Lung microvascular endothelial cell (primary cell): ENCODE results near the gene PLCD4. TPM values are rescaled to one million over a fixed set of nuclear protein-coding genes. Genes with fewer than 3 reads are reported as not detected.
A peak's percentile ranks its signal among the peaks of the same experiment; 100 is the strongest.

Source experiments
- DNase-seq, 2 donors: peaks; one replicate each; pipeline versions ENCODE4 v3.0.0 to v3.0.0-alpha.2; 2010; ENCODE audit warnings: low read depth in 2 of 2
- total RNA-seq: library from RNA; depleted of rRNA; stranded (reverse); fragments of >200 nt; gene quantifications from 2 replicates; pipeline ENCODE4 v1.2.1, GENCODE V29; 2014

The PLCD4 gene
- total RNA-seq, 1 donor from 2014 or later, result 0.40 TPM

DNA sequence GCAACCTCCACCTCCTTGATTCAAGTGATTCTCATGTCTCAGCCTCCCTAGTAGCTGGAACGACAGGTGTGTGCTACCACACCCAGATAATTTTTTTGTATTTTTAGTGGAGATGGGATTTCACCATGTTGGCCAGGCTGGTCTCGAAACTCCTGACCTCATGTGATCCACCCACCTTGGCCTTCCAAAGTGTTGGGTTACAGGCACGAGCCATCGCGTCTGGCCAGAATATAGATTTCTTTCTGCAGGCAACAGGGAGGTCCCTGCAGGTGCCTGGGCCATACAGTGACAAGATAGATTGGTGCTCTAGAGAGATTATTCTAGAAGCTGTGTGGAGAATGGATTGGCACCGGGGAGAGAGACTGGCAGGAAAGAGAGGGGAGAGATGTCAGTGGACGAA, 13.3 kb downstream of the PLCD4 start:
- no peak for DNase-seq

DNA sequence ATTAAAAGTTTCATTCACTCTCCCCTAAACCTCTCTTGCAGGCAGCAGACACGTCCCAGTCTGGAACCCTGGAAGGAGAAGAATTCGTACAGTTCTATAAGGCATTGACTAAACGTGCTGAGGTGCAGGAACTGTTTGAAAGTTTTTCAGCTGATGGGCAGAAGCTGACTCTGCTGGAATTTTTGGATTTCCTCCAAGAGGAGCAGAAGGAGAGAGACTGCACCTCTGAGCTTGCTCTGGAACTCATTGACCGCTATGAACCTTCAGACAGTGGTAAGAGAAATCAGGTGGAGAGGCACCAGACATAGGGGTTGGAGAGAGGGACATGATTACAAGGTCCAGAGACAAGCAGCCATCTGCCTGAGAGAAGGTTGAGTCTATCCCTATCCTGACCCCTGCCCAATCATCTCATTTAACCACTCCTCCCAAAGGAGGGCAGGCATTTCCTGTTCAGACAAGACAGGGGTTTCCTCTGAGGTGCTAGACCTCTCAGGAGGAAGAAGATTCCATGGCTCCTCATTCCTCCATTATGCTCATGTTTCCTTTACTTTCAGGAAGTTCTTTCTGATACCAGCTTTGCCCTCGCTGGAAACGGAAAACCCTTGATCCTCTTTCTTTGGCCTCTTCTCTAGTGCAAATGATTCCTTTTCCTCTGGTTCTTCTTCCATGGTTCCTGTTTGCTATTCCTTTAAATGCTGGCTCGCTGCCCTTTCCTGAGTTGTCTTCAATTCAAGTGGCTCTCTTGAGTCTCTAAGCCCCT, 15.1 kb downstream of the PLCD4 start:
- DNase-seq, result peak in 1 of 2 donors; percentile 17

DNA sequence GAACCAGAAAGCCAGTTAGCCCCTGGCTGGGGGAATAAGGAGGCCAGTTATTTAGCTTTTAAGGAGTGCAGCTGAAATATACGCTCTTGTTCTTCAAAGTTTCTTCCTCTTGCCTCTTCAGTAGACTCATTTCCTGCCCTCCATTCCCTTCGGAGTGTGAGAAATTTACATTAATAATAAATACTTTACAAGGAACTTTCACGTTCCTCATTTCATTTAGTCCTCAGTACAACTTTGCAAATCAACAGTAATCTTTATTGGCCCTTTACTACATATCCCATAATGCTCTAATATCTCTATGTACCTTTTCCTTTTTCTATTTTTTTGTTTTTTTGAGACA, 15.6 kb downstream of the PLCD4 start:
- DNase-seq, result peak in 1 of 2 donors; percentile 26

DNA sequence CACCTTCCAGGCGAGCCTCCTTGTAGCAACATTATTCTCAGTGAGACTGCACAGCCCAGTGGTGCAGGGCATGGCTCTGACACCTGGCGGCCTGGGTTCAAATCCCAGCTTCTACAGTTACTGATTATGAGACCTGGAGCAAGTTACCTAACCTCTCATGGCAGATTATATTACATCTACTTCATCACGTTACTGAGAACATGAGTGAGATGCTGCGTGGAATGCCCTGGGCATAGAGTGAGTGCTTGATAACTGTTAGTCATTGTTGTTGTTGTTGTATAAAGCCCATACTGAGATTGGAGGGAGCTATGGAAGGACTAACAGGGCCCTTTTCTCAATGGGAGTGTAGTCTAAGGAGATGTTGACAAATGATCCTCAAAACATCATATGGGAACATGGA, 18.7 kb downstream of the PLCD4 start:
- no peak for DNase-seq

DNA sequence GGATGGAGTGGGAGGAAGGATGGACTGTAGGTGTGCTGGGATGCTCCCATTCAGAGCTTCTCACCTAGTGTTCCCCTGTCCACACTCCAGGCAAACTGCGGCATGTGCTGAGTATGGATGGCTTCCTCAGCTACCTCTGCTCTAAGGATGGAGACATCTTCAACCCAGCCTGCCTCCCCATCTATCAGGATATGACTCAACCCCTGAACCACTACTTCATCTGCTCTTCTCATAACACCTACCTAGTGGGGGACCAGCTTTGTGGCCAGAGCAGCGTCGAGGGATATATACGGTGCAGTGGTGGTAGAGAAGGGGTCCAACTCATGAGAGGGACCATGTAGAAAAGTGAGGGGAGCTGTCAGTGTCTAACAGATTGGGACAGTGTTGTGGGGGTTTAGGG, 20.2 kb downstream of the PLCD4 start:
- DNase-seq, result peak in 1 of 2 donors; percentile 18

DNA sequence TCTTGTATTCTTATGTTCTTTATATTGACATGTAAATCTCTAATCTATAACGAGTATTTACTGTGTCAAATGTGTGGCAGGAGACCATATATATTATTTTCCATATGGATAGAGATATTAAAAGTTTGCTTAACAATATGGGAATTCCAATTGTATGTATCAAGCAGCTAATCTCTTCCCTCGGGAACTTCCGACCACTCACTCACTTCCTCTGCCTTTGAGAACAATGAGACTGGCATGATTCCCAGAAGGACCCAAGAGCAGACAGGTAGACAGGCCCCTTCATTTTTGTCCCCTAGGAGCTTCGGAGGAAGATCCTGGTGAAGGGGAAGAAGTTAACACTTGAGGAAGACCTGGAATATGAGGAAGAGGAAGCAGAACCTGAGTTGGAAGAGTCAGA, 24.1 kb downstream of the PLCD4 start:
- DNase-seq, result peak; percentile 70 to 95

DNA sequence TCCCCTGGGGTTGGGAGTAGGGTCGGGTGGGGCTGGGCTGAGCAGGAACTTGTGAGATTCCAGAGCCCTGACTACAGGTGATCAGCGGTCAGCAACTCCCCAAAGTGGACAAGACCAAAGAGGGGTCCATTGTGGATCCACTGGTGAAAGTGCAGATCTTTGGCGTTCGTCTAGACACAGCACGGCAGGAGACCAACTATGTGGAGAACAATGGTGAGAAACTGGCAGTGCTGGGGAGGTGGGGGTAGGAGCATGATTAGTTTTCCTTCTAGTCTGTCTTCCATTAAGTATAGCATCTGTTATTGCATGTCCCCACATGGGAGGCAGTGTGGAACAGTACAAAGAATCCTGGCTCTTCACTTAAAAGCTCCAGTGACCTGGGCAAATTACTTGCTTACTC, 28.0 kb downstream of the PLCD4 start:
- no peak for DNase-seq

DNA sequence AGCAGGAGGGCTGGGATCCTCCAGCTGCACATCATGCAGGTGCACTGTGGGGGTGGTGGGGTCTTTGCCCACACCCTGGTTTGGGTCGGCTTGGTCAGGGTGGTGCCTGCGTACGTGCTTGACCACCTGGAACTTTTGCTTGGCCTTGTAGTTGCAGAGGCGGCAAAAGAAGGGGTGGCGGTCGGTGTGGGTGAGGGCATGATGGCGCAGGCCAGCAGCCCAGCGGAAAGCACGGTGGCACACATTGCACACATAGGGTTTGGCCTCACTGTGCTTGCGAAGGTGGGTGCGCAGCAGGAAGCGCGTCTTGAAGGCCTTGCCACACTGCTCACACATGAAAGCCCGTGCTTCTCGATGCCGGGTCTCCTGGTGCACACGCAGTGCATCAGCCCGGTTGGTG, 30.7 kb downstream of the PLCD4 start:
- no peak for DNase-seq

DNA sequence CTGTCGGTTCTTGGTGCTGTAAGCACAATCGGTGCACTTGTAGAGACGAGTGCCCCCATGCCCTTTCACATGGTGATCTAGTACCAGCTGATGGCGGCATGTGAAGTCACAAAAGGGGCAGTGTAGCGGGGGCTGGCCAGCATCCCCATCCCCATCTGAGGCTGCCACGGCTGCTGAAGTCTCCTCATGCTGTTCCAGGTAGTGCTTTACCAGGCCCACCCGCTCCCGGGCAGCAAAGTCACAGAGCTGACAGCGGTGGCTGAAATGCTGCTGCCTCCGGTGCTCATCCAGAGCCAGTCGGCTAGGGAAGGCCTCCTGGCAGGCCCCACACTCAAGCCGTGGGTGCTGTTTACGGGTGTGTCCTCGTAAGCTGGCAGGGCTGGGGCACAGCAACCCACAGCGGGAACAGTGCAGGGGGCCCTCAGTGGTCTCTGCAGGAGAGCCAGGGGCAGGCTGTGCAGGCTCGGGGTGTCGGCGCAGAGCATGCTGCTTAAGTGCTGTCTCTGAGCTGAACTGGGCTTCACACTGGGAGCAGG, 34.5 kb downstream of the PLCD4 start:
- no peak for DNase-seq

DNA sequence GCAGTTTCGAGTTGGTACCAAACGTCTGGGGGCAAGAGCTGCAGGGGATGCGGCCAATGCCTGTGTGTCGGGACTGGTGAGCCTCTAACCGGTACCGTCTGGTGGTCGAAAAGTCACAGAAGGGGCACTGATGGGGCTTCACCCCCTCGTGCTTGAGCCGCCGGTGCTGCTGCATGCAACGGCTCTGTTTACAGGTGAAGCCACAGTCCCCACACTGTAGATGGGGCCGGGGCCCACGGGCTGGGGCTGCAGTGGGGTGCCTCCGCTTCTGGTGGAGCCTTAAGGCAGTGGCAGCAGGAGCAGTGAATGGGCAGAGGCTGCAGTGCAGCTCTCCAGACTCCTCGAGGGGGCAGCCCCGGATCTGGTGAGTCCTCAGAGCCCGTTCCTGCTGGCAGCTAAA, 35.1 kb downstream of the PLCD4 start:
- DNase-seq, result no peak

DNA sequence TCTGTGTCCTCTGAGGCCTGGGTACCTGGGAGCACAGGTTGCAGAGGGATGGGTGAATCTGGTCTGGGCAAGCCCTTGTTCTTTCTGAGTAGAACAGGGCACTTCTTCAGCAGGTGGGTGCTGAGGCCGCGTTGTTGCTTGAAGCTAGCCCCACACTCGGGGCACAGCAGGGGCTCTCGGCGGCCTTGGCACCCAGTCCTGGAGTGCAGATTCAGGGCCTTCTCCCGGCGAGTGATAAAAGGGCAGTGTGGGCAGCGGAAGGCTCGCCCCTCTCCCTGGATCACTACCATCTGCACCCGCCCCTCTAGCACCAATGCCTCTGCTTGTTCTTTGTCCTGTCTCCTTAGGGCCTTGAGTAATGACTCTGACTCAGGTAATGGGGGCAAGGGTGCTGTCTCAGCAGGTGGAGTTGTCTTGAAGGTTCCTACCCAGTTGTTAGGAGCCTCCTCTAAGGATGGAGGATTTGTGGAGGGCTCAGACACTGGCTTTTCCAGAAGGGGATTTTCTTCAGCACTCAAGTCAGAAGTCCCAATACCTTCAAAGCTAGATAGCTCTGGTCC, 36.1 kb downstream of the PLCD4 start:
- no peak for DNase-seq

DNA sequence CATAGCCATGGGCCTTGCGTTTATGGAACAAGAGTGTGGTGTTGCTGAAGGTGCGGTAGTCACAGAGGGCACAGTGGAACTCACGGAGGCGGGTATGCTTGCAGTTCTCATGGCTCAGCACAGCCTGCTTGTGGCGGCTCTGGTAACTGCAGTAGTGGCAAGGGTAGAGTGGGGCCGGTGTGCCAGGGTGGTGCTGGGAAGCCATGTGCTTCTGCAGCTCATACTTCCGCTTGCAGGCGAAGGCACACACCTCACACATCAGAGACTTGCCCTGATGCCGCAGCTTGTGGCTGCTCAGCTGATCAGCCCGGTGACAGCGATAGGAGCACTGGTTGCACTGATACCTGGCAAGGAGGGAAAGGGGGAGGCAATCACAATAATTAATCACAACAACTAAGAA, 37.0 kb downstream of the PLCD4 start:
- peak in 1 of 2 donors; percentile 19 for DNase-seq

DNA sequence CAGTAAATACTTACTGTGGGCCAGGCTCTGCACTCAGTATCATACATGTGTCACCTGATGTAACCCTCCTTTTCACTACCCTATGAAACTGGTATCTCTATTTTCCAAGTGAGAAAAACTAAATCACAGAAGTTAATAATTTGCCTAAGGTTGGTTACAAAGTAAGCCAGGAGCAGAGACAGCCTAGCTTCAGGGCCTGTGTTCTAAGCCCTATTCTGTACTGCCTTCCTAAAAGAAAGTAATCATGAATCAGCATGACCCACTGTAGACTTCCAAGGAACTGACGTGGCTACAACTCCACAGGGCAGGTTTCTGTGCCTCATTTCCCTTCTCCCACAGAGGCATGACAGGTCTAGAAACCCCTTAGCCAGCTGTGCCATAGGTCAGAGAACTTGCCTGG, 37.4 kb downstream of the PLCD4 start:
- DNase-seq, result peak in 1 of 2 donors; percentile 91

DNA sequence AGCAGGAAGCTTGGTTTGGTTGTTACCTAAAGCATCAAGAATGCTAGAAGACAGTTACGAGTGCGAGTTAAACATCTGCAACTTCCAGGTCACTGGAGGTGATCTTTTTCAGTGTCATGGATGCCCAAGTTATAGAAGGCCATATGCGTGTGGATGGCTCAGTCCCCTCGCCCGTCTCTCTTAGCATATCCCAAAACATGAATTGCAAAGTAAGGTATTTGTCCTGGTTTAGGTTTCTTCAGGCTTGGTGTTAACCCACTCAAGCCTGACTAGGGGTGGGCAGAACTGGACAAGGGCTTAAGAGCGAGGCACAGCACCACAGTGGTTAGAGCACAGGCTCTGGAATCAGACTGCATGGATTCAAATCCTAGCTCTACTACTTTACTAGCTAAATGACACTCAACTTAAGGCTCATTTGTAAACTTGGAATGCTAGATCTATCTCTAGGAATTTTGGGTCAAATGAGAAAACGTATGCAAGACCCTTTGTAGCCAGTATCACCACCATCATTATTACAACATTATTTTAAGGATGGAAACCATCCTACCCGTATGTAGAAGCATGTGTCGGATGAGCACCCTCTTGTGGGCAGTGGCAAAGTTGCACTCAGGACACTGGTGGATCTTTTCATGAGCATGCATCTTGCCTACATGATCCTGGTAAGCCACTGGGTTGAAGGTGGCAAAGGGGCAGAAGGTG, 40.5 kb downstream of the PLCD4 start:
- peak; percentile 80 to 82 for DNase-seq

DNA sequence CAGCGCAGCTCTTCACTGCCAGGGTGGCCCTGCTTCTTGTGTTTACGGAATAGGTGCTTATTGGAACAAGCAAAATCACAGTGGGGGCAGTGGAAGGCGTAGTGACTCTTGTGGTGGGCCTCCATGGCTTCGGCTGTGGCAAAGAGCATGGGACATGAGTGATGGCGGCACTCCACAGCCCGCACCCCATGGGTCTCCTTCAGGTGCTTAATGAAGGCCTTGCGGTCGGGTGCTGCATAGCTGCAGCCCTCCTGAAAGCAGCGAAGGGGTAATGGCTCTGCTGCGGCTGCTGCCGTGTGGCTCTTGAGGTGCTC, 41.0 kb downstream of the PLCD4 start:
- DNase-seq, result no peak

DNA sequence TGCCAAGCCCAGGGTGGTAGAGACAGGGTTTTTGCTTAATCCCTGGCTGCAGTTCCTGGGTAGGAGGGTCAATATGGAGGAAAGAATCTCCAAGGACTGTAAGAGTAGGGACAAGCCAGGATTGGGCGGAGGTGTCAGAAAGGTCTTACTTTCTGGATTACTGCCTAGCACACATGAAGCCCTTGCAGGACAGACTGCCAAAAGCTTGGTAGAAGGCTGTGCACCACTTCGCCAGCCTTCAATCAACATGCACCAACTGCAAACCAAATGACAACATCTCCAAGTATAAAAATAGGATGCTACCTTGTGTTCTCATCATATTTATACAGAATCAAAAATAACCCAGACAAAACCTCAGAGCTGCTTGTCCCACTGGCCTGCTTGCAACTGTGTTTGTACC, 48.1 kb downstream of the PLCD4 start:
- DNase-seq, result no peak

DNA sequence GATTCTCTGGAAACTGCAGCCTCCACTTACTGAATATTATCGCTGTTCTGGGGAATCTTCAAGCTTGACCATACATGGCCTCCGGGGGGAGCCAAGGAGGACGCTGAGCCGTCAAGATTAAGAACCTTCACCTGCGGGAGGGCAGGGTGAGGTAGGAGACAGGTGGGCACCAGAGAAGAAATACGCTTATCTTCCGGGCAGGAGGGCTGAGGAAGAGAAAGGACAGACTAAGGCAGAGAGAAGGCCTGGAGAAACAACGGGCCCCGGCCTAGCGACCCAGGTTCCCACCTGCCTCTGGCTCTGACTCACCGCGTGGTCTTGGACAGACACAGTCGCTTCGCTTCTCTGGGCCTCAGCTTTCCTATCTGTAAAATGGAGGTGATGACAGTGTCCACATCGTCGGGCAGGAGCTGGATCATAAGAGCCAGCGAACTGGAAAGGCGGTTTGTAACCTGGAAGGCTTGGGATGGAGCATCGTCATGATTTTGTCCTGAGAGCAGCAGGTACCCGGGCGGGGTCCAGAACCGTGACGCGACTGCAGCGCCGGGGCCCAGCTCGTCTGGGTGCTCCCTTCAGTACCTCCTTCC, 51.1 kb downstream of the PLCD4 start:
- peak in 1 of 2 donors; percentile 54 for DNase-seq

DNA sequence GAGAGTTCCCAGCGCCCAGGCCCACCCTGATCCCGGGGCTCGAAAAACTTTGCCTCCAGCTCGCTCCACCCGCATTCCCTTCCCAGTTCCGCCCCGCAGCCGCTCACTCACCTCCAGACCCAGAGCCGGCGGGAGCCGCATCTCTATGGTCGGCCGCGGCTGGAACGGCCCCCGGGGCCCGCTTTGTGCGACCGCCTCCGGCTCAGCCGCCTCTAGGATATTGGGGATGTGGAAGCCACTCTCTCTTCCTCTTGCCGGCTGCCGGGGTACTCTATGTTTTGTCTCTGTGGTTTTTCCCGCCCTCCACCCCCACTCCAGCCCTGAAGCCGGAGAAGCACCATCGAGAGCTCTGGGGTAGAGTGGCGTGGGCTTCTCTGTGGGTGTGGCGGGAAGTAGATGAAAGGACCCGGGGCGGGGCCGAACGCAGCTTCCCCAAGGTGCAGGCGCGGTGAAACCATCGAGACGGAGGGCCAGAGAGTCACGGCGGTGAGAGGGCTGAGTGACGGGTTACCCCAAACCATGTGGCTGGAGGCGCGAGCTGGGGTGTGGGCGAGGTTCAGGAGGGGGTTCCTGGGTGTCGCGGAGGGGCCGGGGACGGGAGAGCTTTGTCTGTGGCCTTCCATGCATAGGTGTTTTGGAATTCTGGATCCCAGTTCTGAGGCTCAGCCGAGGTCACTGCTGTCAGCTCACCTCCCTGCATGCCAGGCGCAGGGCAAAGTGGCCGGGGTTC, 51.7 kb downstream of the PLCD4 start, which contains the start of the genes BCS1L and ZNF142:
TSS of gene BCS1L (plus strand) at position 426 of the 730 bp plus-strand sequence. CDS start 1,305 bp downstream, outside the sequence.
TSS of gene ZNF142 (minus strand) at position 366 of the 730 bp plus-strand sequence. CDS start 3,194 bp downstream, outside the sequence.
- peak; percentile 85 to 89 for DNase-seq

DNA sequence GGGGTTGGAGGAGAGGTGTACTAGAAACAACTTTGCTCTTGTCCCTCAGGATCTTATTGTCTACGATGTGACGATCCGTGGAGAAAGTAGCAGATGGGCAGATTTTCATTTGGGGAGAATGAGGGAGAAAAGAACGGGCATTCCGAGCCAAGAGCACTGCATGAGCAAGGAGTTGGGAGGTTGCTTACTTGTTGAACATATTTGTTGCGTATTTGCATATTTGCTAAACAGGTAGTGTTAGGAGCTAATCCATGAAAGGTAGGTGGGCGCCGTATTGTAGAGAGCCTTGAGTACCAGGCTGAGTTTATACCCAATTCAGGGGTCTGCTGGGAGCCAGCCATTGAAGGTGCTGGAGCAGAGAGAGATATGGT, 52.3 kb downstream of the PLCD4 start:
- DNase-seq, result no peak

DNA sequence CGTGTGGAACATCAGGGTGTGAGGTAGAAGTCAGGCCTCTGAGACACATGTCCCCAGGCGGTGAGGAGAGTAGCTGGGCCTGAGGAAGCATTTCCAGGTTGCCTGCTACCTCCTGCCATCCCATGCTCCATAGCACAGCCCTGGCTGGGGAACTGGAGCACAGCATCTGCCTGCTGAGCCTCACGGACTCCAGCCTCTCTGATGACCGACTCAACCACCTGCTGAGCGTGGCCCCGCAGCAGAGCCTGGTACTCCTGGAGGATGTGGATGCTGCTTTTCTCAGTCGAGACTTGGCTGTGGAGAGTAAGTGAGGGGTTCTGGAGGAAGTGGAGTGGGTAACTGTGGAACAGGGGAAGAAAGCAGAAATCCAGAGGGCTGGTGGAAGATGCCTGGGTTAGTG, 54.7 kb downstream of the PLCD4 start:
- DNase-seq, result no peak

DNA sequence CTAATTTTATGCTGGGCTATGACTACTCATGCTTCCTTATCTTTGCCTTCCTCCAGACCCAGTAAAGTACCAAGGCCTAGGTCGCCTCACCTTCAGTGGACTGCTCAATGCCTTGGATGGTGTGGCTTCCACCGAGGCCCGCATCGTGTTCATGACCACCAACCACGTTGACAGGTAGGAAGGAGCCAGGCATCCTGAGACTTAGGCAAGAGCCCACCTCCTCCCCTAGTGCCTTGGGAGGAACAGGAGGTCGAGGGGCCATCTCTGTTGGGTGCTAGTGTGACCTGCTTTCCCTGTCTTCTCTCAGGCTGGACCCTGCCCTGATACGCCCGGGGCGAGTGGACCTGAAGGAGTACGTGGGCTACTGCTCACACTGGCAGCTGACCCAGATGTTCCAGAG, 55.1 kb downstream of the PLCD4 start:
- DNase-seq, result no peak

DNA sequence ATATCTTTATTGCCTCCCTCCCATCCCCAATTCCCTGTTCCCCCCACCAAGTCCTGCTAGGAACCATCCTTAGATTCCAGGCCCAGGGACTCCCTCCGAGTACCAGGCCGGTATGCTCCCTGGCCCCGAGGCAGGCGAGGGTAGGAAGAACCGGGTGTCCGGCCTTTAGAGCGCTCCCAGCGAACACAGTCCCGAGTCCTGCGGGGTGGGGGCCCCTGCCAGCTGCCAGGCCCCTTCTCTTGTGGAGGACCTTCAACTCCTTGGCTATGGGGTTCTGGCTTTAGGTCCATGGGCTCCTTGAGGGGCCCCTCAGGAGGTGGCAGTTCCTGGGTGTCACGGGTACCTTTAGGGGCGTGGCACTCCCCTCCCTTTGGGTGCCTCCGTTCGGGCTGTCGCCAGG, 56.2 kb downstream of the PLCD4 start:
- DNase-seq, result no peak
